GM18868 (cell line): ENCODE measurements around the gene MYBPH.

Source experiments
- ATAC-seq: cut with Tn5 transposase; IDR thresholded peaks from one replicate; pipeline ENCODE4 v1.9.1; 2021; ENCODE audit warnings: mild to moderate bottlenecking, moderate library complexity; ENCODE audit not compliant: unreplicated experiment

The MYBPH gene

GRCh38 chr1:203200916-203201315, 25.3 kb upstream of the MYBPH start:
- no peak for ATAC-seq

DNA sequence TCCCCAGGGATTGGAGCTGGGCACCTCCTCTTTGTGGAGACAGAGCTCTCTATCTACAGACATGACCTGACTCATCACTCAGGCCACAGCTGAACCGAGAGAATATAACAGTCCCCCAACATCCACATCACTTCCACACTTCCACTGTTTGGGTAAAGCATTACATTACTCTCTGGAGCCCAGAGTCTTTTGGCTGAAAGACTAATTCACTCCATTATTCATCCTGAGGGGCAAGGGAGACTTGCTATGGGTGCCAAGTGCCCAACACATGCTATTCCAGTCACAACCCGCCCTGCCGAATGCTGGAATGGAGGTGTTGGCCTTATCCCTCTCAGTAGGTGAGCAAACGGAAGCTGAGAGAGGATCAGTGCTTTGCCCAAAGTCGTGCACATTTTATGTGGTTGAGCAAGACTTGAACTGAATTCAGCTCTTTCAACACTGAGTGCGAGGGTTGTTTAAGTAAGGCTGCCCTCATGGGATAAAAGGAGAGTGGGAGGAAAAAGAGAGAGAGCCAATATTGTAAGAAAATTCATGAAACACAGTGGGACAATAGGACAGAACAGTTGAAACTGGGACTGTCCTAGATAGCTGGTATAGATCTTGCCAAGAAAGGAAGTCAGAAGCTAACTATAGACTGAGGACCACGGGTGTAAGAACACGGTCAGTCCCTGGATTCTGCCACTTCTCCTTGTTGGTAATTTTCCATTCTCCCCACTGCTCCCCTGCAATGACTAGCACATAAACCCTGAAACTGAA, 24.4 kb upstream of the MYBPH start:
- no peak for ATAC-seq

DNA sequence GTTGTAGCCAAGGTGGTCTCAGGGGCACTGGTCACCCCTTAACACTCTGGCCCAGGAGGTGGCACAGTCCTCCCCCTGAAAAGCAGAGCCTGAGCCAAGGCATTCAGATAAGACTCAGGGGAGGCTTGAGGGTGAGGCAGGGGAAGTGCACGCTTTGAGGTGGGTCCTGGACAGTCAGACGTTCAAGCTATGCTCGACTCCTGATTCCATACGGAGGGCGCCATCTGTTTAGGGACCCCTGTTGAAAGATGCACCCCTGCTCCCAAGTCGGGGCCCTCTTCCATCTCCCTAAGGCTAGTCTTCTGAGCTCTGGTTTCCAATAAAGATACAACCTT, 23.8 kb upstream of the MYBPH start:
- ATAC-seq = no peak

GRCh38 chr1:203199002-203199401, 23.4 kb upstream of the MYBPH start:
- no peak for ATAC-seq

DNA sequence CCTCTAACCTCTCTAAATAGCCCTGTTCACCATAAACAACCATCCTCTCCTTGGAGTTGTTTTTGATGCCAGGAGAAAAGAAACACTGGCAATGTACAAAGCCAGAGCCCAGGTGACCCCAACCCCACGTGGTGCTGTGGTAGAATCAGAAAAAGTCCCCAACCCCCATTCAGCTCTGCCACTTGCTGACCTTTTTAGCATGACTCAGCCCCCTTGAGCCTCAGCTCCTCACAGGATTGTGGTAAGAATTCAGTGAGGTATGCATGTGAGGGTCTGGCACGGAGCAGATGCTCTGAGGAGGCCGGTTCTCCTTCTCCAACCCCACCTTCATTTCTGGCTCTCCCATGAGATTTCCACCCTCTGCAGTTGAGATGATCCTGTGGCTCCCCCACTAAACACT, 22.0 kb upstream of the MYBPH start:
- no peak for ATAC-seq

GRCh38 chr1:203196371-203196770, 20.7 kb upstream of the MYBPH start:
- ATAC-seq = no peak

GRCh38 chr1:203190949-203191348, 15.3 kb upstream of the MYBPH start:
- ATAC-seq = no peak

GRCh38 chr1:203189951-203190352, 14.3 kb upstream of the MYBPH start:
- ATAC-seq = no peak

DNA sequence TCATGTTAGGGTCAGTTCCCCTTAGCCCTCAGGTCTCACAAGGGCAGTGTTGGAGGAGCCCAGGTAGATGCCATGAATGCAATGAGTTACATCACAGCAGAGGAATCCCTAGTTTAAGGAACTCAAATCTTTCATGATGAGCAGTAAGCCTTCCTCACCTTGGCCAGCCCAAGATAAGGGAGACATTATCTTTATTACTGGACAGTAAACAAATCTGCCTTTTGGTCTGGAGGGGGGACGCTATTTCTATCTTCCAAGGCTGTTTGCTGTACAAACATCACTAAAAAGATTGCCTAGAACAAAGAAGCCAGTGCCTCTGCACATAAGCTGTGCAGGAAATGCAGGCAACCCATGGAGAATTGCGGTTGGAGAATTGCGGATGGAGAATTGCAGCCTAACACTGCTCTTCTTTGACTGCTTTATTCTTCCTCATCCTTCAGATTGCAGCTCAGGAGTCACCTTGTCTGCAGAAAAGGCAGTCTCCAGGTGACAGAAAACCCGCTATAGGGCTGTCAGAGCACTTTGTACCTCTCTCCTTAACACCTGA, 13.1 kb upstream of the MYBPH start:
- no peak for ATAC-seq

DNA sequence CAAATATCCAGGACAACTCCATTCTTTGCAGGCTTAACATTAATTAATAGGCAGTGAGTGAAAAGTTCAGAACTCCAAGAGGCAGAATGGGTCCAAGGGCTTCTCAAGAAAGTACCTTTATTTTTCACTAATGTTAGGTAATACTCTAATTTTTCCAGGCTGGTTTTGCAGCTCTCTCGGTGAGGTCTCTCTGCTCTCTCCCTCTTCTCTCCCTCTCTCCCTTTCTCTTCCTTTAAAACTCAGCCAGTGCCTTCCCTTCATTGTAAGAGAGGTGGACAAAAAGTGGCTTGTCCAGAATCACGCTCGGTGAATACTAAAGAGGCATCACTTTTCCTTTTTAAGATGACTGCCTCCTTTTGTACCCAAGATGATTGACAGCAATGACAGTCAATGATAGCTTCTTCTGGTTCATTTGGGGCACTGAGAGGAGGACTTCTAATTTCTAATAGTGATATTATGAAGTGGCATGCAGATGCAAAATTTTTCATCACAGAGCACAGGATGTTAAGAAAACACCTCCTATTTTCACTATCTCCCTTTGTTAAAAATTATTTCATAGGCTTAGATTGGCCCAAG, 12.2 kb upstream of the MYBPH start:
- ATAC-seq = no peak

DNA sequence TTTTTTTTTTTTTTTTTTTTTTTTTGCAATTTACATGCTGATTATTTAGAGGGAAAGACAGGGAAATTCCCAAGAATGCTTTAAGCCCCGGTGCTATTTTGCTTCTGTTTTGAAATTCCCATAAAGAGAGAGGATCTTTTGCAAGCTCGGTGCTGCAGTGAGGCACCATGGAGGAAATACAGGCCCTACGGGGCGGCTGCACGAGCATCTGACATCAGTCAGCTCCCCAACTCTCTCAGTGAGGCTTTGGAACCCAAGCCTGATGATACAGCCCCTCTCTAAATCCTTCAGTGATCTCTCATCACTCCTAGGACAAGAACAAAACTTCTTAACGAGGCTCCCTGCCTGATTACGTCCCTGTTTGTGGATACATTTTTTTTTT, 11.7 kb upstream of the MYBPH start:
- ATAC-seq = no peak

- ATAC-seq = no peak
These were observed 11.0 kb upstream of the MYBPH start, which contains the start of gene CHI3L1 for GRCh38 chr1:203186446-203187303. Gene CHI3L1, minus strand, starts transcription at chr1:203186704. Its CDS starts 81 bp downstream, at chr1:203186623.

DNA sequence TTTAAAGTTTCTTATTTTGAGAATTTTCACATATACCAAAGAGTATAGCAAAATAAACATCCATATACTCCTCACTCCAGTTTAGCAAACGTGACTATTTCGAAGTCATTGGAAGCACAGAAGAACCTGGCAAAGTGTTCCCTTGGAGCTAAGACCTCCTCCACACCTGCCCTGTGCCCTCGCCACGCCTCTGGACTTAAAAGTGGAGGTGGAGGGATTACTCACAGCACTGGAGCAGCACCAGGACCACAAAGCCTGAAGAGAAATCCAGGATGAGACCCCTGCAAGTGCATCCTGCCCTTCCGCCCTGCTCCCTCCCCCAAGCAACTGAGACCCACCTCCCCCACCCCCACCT, 10.4 kb upstream of the MYBPH start:
- no peak for ATAC-seq

GRCh38 chr1:203185585-203185984, 10.0 kb upstream of the MYBPH start:
- ATAC-seq = no peak

DNA sequence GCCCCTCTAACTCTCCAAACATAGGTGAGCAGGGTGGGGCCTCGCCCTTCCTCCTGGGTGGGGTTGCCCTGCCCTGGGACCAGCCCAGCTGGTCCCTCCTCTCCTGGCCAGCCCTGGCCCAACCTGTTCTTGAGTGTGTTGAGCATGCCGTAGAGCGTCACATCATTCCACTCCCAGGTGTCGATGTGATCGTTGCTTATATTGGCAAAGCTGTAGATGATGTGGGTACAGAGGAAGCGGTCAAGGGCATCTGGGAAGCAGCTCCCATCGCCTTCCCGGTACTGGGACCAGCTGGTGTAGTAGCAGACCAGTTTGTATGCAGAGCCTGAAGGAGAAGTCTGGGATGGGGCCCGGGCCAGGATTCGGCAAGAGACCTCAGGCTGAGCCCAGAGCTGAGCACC, 9.4 kb upstream of the MYBPH start:
- no peak for ATAC-seq

DNA sequence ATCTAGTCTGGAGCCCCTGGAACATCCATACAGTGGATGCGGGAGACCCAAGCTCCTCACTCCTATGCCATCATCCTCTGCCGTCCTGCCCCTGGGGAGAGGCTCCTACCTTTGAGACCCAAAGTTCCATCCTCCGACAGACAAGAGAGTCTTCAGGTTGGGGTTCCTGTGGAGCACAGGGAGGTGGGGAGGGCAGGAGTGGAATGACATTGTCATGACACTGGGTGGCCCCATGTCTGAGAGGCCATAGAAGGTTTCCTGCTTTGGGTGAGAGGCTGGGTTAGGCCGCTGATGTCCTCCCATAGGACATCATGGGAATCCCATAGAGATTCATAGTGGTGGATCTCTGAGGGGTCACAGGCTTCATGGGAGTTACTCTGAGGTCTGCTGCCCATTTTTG, 8.8 kb upstream of the MYBPH start:
- ATAC-seq = no peak

DNA sequence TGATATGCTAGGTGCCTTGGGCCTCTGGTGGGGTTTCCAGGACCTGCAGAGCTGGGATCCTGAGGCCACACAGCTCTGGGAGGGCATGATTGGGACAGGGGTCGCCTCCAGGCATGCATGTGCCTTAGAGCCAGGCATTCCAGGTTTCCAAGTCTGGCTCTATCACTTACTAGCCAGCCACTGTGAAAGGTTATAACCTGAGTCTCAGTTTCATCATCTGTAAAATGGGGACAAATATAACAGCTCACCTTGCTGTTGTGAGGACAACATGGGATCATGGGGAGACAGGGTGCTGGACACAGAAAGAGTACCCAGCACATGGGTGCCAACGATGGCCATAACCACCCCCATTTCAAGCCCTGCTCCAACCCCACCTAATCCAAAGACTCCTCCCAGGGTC, 8.2 kb upstream of the MYBPH start:
- ATAC-seq = no peak

DNA sequence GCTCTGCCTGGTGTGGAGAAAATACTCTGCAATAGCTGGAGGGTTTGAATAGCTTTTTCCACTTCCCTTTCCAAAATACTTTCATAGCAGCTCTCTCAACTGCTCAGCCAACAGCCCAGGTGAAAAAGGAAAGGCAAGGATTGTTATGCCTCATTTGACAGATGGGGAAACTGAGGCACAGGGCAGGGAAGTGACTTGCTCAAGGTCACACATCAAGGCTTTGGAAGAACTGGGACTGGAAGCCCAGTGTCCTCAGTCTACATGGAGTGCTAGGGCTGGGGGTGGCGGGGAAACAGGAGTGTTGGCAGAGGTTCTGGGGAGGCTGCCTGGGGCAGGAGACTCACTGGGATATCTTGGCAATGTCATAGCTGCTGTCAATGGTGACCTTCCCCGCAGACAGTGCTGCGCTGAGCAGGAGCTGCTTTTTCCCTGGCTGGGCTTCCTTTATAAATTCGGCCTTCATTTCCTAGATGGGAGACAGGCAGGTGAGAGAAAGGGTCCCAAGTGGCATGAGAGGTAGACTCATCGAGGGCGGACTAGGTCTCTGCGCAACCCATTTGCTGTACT, 6.8 kb upstream of the MYBPH start:
- ATAC-seq = no peak

DNA sequence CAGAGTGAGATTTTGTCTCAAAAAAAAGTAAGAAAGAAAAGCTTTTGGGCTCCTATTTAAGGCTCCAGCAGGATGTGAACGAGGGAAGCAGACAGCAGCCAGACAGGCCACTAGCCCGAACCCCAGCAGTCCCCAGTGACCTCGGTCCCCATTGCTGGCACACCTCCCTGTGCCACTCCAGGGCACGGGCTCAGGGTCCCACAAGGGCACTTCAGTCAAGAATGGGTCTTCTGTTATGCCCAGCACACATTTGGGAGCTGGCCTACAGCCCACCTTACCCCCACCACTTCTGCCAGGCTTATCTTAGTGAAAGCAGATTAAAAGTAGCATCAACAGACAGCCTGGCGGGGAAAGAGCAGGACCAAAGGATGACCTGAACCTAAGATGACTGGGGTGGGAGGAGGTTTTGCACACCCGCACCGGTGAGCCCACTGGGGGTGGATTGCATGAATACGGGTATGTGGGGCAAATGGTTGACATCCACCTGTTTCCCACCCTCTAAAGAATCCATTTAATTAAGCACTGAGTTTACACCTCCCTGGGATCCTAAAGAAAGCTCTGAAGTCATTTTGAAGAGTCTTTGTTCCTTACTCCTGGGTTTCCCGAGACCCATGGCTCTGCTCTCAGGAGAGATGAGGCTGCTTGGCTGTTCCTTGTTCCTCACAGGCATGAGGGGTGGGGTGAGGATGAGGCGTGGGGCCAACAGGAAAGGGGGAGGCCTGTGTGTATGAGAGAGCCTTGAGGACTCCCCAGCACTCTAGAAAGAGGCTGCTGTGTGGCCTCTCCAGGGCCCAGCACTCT, 6.2 kb upstream of the MYBPH start:
- ATAC-seq = no peak

DNA sequence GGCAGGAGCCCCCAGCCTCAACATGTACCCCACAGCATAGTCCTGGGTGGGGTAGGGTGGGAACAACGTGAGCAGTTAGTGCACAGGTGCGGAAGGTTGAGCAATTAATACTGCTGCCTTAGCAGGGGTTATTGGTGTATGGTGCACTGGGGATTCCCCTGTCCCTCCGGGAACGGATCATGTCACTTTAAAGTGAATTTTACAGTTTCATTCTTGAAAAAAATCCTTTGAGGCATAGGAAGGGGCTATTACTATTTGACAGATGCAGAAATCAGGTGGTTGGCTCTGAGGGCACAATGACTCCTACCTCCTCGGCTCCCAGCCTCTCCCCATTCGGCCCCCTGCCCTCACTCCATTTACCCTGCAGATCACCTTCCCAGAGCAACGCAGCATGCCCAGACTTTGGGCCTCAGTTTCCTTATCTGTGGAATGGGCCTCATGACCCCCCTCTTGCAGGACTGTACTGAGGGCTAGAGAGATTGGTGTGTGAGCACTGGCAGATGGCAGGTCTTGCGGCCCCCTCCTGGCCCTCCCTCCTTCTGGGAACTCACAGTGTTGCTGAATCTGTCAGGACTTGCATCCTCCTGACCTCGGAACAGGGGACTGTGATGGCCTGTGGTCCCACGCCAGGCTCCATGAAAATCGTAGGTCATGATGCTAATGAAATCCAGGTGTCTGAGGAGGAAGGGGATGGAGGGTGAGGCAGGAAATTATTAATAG, 5.1 kb upstream of the MYBPH start:
- ATAC-seq = no peak
